CD4-positive, alpha-beta T cell treated with Interleukin-1 beta for 1 hour (primary cell): ENCODE results near the gene MAPK14.

ENCODE experiments used
- DNase-seq, 2 donors: peaks; one replicate each; pipeline ENCODE4 v3.0.0-alpha.2; 2020 to 2022

MAPK14 gene

GRCh38 chr6:36139991-36140710 is 112.5 kb downstream of the MAPK14 start:
- DNase-seq = no peak

GRCh38 chr6:36141091-36141490 is 113.5 kb downstream of the MAPK14 start:
- no peak for DNase-seq

- DNase-seq = no peak
These were observed 114.4 kb downstream of the MAPK14 start for GRCh38 chr6:36141961-36142360.

GRCh38 chr6:36142971-36143838 is 115.6 kb downstream of the MAPK14 start:
- DNase-seq = no peak

- no peak for DNase-seq
These were observed 117.9 kb downstream of the MAPK14 start for GRCh38 chr6:36145495-36145894.

GRCh38 chr6:36147294-36147693 is 119.7 kb downstream of the MAPK14 start:
- no peak for DNase-seq

GRCh38 chr6:36149476-36149875 is 121.9 kb downstream of the MAPK14 start:
- no peak for DNase-seq

GRCh38 chr6:36150283-36150682 is 122.7 kb downstream of the MAPK14 start:
- DNase-seq = no peak

GRCh38 chr6:36154286-36154685 is 126.7 kb downstream of the MAPK14 start:
- DNase-seq = no peak

GRCh38 chr6:36155662-36156061 is 128.1 kb downstream of the MAPK14 start:
- DNase-seq = no peak

- DNase-seq = no peak
These were observed 132.6 kb downstream of the MAPK14 start for GRCh38 chr6:36160147-36160760.
